ENCODE measurements around the gene RGS7. TPM values are rescaled to one million over a fixed set of nuclear protein-coding genes. Genes with fewer than 3 reads are reported as not detected.

RGS7 gene
- total RNA-seq, 2 experiments from 2014 or later = not detected

DNA sequence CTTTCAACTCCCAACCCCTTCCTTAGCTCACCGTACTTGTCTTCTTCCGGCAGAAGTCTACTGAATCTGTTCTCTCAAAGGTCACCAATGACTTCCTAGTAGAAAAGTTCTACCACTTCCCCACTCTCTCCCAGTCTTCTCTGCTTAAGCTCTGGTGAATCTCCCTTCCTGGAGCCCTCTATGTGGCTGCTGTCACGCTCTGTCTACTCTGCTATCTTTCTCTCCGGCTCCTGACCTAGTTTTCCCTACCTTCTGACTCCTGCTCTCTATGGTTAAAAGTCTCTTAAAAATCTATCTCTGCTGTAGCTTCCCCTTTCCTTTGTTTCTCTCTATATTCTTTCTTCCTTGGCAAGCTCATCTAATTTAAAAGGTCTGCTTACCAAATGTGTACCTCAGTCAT is 394.9 kb downstream of the RGS7 start:
- Histone ChIP-seq H3K4me1 (ENCODE audit: insufficient read depth, low read length, poor library complexity, severe bottlenecking) (no peaks in the 10 kb centered on the region), H3K9me2 (ENCODE audit: insufficient read depth, low read length) (no peaks in the 10 kb centered on the region), H3K79me2 (ENCODE audit: insufficient read depth, low read depth, low read length) (no peaks in the 10 kb centered on the region), H4K20me1 (ENCODE audit: insufficient read depth, low read length) (no peaks in the 10 kb centered on the region), H3K27ac (ENCODE audit: low read depth, low read length, poor library complexity, severe bottlenecking) (no peak overlapping the region), H2AFZ (ENCODE audit: low read length) (no peak overlapping the region), H3K36me3 (ENCODE audit: insufficient read depth, low read length) (no peaks in the 10 kb centered on the region), H3K9me3 (ENCODE audit: low read length) (no peaks in the 10 kb centered on the region), H3K4me3 (ENCODE audit: low read depth, low read length, poor library complexity, severe bottlenecking) (no peak overlapping the region), H3K4me2 (ENCODE audit: low read length) (no peak overlapping the region)
- no peak for DNase-seq (ENCODE audit: low spot score)
- intact Hi-C loops (cut with micrococcal nuclease; ENCODE audit: unreplicated experiment) = no loop called here
- no TSS peak for BruUV-seq (replicated peaks)
- TF ChIP-seq, protein P1, sequence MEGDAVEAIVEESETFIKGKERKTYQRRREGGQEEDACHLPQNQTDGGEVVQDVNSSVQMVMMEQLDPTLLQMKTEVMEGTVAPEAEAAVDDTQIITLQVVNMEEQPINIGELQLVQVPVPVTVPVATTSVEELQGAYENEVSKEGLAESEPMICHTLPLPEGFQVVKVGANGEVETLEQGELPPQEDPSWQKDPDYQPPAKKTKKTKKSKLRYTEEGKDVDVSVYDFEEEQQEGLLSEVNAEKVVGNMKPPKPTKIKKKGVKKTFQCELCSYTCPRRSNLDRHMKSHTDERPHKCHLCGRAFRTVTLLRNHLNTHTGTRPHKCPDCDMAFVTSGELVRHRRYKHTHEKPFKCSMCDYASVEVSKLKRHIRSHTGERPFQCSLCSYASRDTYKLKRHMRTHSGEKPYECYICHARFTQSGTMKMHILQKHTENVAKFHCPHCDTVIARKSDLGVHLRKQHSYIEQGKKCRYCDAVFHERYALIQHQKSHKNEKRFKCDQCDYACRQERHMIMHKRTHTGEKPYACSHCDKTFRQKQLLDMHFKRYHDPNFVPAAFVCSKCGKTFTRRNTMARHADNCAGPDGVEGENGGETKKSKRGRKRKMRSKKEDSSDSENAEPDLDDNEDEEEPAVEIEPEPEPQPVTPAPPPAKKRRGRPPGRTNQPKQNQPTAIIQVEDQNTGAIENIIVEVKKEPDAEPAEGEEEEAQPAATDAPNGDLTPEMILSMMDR (conservative IDR thresholded peaks at IDR 0.05; ENCODE audit: low read length) = no peak
- no peak for TF ChIP-seq EZH2phosphoT487 (IDR thresholded peaks at IDR 0.05; ENCODE audit: borderline replicate concordance, low read depth, low read length)
- POLR2A ChIA-PET = no interaction called here
- CTCF ChIA-PET (ENCODE audit: unreplicated experiment) = no interaction called here

DNA sequence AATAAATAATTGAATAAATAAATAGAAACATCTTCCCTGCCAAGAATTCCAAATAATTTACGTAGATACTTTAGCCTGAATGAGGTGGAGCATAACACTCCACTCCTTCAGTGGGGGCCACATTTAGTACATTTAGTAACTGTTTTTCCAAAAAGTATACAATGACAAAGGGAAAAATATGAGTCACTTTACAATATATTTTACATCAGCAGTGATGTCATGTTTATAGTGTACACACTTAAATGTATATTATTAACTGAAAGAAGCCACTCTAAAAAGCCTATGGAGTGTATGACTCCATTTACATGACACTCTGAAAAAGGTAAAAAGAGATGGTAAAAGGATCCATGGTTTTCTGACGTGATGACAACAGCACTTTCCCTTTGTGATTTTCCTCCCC is 400.6 kb downstream of the RGS7 start:
- H3K4me1 ChIP-seq (ENCODE audit: insufficient read depth, low read length, poor library complexity, severe bottlenecking) = no peaks in the 10 kb centered on the region
- DNase-seq (ENCODE audit: low spot score) = no peak
- no peak overlapping the region for H3K4me2 ChIP-seq (ENCODE audit: low read length)
- no peak overlapping the region for H2AFZ ChIP-seq (ENCODE audit: low read length)
- intact Hi-C loops (cut with micrococcal nuclease; ENCODE audit: unreplicated experiment) = no loop called here
- ChIA-PET CTCF (ENCODE audit: unreplicated experiment) (no interaction called here), POLR2A (no interaction called here)
- no peak for TF ChIP-seq EZH2phosphoT487 (IDR thresholded peaks at IDR 0.05; ENCODE audit: borderline replicate concordance, low read depth, low read length)
- TF ChIP-seq, protein P1 (conservative IDR thresholded peaks at IDR 0.05; ENCODE audit: low read length) = no peak
- H3K9me2 ChIP-seq (ENCODE audit: insufficient read depth, low read length) = no peaks in the 10 kb centered on the region
- H3K4me3 ChIP-seq (ENCODE audit: low read depth, low read length, poor library complexity, severe bottlenecking) = no peak overlapping the region
- H4K20me1 ChIP-seq (ENCODE audit: insufficient read depth, low read length) = no peaks in the 10 kb centered on the region
- no peaks in the 10 kb centered on the region for H3K36me3 ChIP-seq (ENCODE audit: insufficient read depth, low read length)
- no TSS peak for BruUV-seq (replicated peaks)
- H3K9me3 ChIP-seq (ENCODE audit: low read length) = no peaks in the 10 kb centered on the region
- no peak overlapping the region for H3K27ac ChIP-seq (ENCODE audit: low read depth, low read length, poor library complexity, severe bottlenecking)
- no peaks in the 10 kb centered on the region for H3K79me2 ChIP-seq (ENCODE audit: insufficient read depth, low read depth, low read length)

DNA sequence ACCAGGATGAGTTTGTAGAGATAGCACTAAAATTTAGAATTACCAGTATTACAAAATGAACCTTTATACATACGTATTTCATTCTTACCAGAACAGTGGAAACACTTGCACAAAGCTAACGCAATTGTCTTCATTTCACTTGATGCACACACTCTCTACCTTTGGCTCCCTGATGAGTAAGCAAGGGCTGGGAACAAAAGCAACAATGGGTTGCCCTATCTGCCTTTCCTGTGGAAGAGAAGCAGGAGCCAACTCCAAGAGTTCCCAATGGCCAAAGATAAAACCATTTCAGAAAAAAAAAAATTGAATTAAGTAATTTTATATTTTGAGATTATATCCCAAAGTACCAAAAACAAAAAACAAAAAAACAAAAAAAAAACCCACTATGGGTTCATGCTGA is 401.0 kb downstream of the RGS7 start:
- CTCF ChIA-PET (ENCODE audit: unreplicated experiment) = no interaction called here
- no peak overlapping the region for H3K4me3 ChIP-seq (ENCODE audit: low read depth, low read length, poor library complexity, severe bottlenecking)

More for the DNA sequence above, 401.0 kb downstream of the RGS7 start:
- Histone ChIP-seq H3K4me1 (ENCODE audit: insufficient read depth, low read length, poor library complexity, severe bottlenecking) (no peaks in the 10 kb centered on the region), H3K36me3 (ENCODE audit: insufficient read depth, low read length) (no peaks in the 10 kb centered on the region), H3K4me2 (ENCODE audit: low read length) (no peak overlapping the region), H3K79me2 (ENCODE audit: insufficient read depth, low read depth, low read length) (no peaks in the 10 kb centered on the region), H3K9me3 (ENCODE audit: low read length) (no peaks in the 10 kb centered on the region), H3K27ac (ENCODE audit: low read depth, low read length, poor library complexity, severe bottlenecking) (no peak overlapping the region), H3K9me2 (ENCODE audit: insufficient read depth, low read length) (no peaks in the 10 kb centered on the region), H4K20me1 (ENCODE audit: insufficient read depth, low read length) (no peaks in the 10 kb centered on the region), H2AFZ (ENCODE audit: low read length) (no peak overlapping the region)
- TF ChIP-seq, protein P1 (conservative IDR thresholded peaks at IDR 0.05; ENCODE audit: low read length) = no peak
- no peak for TF ChIP-seq EZH2phosphoT487 (IDR thresholded peaks at IDR 0.05; ENCODE audit: borderline replicate concordance, low read depth, low read length)
- DNase-seq (ENCODE audit: low spot score) = no peak
- intact Hi-C loops (cut with micrococcal nuclease; ENCODE audit: unreplicated experiment) = no loop called here
- POLR2A ChIA-PET = no interaction called here
- BruUV-seq (replicated peaks) = no TSS peak
